KMS-11 (cell line): Measurements from ENCODE around the gene TOX2.

Experiments used
- H2AFZ ChIP-seq: fragments of 200-600 bp; sonication (generic); 2 replicates; pipeline ENCODE4 v1.6.1; 2016; ENCODE audit warnings: antibody characterized with exemption, mixed run types, low read depth
- H3K27ac ChIP-seq: fragments of 200-600 bp; sonication (generic); 2 replicates; pipeline ENCODE4 v1.6.1; 2016; ENCODE audit warnings: mild to moderate bottlenecking, mixed run types
- H3K27me3 ChIP-seq: fragments of 200-600 bp; sonication (generic); 2 replicates; pipeline ENCODE4 v1.6.1; 2017; ENCODE audit warnings: mild to moderate bottlenecking, low read depth, mixed run types, moderate library complexity; ENCODE audit not compliant: insufficient read depth
- H3K36me3 ChIP-seq: fragments of 200-600 bp; sonication (generic); 2 replicates; pipeline ENCODE4 v1.6.1; 2017; ENCODE audit warnings: mild to moderate bottlenecking, mixed run types; ENCODE audit not compliant: insufficient read depth
- H3K4me1 ChIP-seq: fragments of 200-600 bp; sonication (generic); 2 replicates; pipeline ENCODE4 v1.6.1; 2016; ENCODE audit warnings: mild to moderate bottlenecking, low read depth, mixed run types; ENCODE audit not compliant: poor library complexity, severe bottlenecking
- H3K4me2 ChIP-seq: fragments of 200-600 bp; sonication (generic); 2 replicates; pipeline ENCODE4 v1.7.0; 2016; ENCODE audit warnings: mild to moderate bottlenecking, mixed run types
- H3K4me3 ChIP-seq: fragments of 200-600 bp; sonication (generic); IDR thresholded peaks from 2 replicates; pipeline ENCODE4 v1.6.1; 2017; ENCODE audit warnings: low read depth, low read length, mixed read lengths; ENCODE audit not compliant: insufficient read depth
- H3K79me2 ChIP-seq: fragments of 200-600 bp; sonication (generic); 2 replicates; pipeline ENCODE4 v1.6.1; 2016; ENCODE audit warnings: low read depth, mixed run types; ENCODE audit not compliant: insufficient read depth
- H3K9ac ChIP-seq: fragments of 200-600 bp; sonication (generic); 2 replicates; pipeline ENCODE4 v1.6.1; 2016; ENCODE audit warnings: mild to moderate bottlenecking, mixed run types
- H4K20me1 ChIP-seq: fragments of 200-600 bp; sonication (generic); 2 replicates; pipeline ENCODE4 v1.6.1; 2016; ENCODE audit warnings: mild to moderate bottlenecking, mixed run types; ENCODE audit not compliant: insufficient read depth
- TF ChIP-seq, protein P1 (sequence below): fragments of 200-600 bp; sonication (generic); conservative IDR thresholded peaks from 2 replicates; pipeline ENCODE4 v1.6.1; 2017; ENCODE audit warnings: low read depth, mild to moderate bottlenecking, antibody characterized with exemption, low read length, moderate library complexity, mixed read lengths

The TOX2 gene

DNA sequence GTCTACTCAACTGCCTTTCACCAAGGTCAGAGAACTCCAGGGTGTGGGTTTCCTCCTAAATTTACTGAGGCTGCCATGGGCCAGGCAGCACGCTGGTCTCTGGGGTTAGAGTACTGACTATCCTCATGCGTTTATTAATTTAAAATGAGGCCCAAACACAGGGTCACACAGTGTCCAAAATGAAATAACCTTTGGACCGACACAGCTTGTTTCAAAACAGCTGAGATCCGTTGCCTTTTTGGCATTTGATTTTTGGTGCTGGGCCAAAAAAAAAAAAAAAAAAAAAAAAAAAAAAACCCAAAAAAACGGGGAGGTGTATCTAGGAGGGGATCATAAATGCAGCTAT is 14.6 kb upstream of the TOX2 start:
- Histone ChIP-seq H3K9ac (no peak overlapping the region), H4K20me1 (no peaks in the 10 kb centered on the region), H2AFZ (no peak overlapping the region), H3K27ac (no peak overlapping the region), H3K4me3 (no peak overlapping the region), H3K27me3 (no peaks in the 10 kb centered on the region), H3K4me1 (no peaks in the 10 kb centered on the region), H3K79me2 (no peaks in the 10 kb centered on the region), H3K4me2 (no peak overlapping the region), H3K36me3 (no peaks in the 10 kb centered on the region)
- TF ChIP-seq, protein P1, sequence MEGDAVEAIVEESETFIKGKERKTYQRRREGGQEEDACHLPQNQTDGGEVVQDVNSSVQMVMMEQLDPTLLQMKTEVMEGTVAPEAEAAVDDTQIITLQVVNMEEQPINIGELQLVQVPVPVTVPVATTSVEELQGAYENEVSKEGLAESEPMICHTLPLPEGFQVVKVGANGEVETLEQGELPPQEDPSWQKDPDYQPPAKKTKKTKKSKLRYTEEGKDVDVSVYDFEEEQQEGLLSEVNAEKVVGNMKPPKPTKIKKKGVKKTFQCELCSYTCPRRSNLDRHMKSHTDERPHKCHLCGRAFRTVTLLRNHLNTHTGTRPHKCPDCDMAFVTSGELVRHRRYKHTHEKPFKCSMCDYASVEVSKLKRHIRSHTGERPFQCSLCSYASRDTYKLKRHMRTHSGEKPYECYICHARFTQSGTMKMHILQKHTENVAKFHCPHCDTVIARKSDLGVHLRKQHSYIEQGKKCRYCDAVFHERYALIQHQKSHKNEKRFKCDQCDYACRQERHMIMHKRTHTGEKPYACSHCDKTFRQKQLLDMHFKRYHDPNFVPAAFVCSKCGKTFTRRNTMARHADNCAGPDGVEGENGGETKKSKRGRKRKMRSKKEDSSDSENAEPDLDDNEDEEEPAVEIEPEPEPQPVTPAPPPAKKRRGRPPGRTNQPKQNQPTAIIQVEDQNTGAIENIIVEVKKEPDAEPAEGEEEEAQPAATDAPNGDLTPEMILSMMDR: no peak

DNA sequence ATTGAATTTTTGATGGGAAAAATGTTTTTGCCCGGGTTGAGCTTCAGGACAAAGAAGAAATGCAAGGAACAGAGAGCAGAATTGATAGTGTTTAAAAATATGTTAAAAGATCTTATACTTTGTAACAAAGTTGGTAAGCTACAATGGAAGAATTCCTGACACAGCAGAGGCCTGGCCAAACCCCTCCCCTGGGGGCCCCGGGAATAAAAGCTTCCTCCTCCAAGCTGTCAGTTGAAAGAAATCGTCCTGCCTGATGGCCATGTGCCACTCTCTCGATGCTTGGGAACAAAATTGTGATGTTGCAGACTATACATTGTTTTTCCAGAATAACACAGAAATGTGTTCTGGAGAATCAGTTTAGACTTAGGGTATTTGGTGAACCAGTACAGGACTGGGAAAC is 14.2 kb upstream of the TOX2 start:
- Histone ChIP-seq H3K4me1 (no peaks in the 10 kb centered on the region), H2AFZ (no peak overlapping the region), H3K27me3 (no peaks in the 10 kb centered on the region), H3K4me2 (no peak overlapping the region), H3K9ac (no peak overlapping the region), H3K27ac (no peak overlapping the region), H3K36me3 (no peaks in the 10 kb centered on the region), H3K79me2 (no peaks in the 10 kb centered on the region), H4K20me1 (no peaks in the 10 kb centered on the region), H3K4me3 (no peak overlapping the region)
- TF ChIP-seq, protein P1: no peak

DNA sequence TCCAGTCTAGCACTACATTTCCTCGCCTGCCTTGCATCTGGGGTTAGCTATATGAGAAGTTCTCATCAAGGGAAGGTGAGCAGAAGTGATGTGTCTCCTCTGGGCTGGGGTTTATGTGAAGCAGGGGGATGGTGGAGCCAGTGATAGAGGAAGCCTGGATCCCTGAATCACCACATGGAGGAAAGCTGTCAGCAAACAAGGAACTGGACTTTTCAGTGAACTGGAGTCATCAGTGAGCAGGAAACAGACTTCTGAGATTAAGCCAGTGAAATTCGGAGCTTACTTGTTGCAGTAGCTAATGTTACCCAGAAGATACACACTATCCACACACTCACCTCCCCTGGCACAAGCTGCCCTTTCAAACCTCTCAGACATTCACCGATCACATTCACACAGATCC is 13.4 kb upstream of the TOX2 start:
- Histone ChIP-seq H4K20me1 (no peaks in the 10 kb centered on the region), H2AFZ (no peak overlapping the region), H3K79me2 (no peaks in the 10 kb centered on the region), H3K9ac (no peak overlapping the region), H3K27ac (no peak overlapping the region), H3K4me1 (no peaks in the 10 kb centered on the region), H3K36me3 (no peaks in the 10 kb centered on the region), H3K4me3 (no peak overlapping the region), H3K27me3 (no peaks in the 10 kb centered on the region), H3K4me2 (no peak overlapping the region)
- TF ChIP-seq, protein P1: no peak

DNA sequence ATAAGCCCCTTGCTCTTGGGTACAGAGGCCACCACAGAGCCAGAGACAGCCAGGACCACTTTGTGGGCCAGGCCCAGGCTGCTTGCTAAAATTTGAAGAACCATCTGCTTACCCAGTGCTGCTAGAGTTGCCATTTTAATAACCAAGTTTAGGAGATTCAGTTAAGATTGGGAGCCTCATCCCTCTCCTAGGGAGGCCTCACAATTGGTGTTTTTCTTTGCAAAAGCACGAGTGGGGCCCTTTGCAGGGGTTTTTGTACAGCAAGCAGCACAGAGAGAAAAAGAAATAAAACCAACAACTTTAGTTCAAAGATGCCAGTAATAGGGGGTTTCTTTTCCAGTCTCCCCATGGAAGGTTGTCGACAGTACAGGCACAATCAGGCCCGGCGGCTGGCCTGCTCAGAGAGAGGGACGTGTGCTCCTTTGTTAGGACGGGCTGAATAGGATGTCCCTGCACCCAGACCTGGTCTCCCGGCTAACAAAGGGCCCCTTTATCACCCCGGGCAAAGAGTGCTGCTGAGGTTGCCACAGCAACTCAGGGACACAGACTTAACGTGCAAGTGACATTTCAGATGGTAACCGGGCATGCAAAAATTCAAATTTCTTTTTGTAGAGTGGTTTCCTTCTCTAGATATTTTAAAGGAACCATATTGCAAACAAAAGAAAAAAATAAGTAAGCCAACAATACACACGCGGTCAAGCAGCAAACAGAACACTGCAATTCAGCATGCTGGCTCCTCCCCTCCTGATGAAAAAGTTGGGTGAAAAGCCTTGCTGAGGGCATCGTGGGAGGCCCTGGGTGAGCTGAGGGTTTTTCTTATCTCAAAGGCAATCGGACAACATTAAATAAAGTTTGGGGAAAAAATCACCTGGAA is 10.5 kb upstream of the TOX2 start:
- TF ChIP-seq, protein P1: no peak

More for the DNA sequence above, 10.5 kb upstream of the TOX2 start:
- Histone ChIP-seq H3K4me3 (no peak overlapping the region), H3K9ac (no peak overlapping the region), H3K79me2 (no peaks in the 10 kb centered on the region), H3K27me3 (no peaks in the 10 kb centered on the region), H3K36me3 (no peaks in the 10 kb centered on the region), H4K20me1 (no peaks in the 10 kb centered on the region), H3K27ac (no peak overlapping the region), H3K4me1 (no peaks in the 10 kb centered on the region), H3K4me2 (no peak overlapping the region), H2AFZ (no peak overlapping the region)
